Type B pancreatic cell (in vitro differentiated cells): ENCODE results near the gene KIR3DL3. TPM values are rescaled to one million over a fixed set of nuclear protein-coding genes. Genes with fewer than 3 reads are reported as not detected.
"Not testable (repeated sequence)": the region's sequence is repeated elsewhere in the genome, so short reads cannot be mapped to it uniquely, and the experiment has no call there.

Experiments
- DNase-seq: peaks from one replicate; pipeline ENCODE4 v3.0.0; 2021; ENCODE audit warnings: mixed read lengths; ENCODE audit not compliant: unreplicated experiment; ENCODE audit errors: extremely low spot score
- H3K27ac Mint-ChIP-seq: 2 replicates; pipeline ENCODE4 v1.8.0; 2021; ENCODE audit warnings: mild to moderate bottlenecking, mixed read lengths
- H3K27me3 Mint-ChIP-seq: 2 replicates; pipeline ENCODE4 v1.8.0; 2021; ENCODE audit warnings: mixed read lengths
- H3K36me3 Mint-ChIP-seq: 2 replicates; pipeline ENCODE4 v1.8.0; 2021; ENCODE audit warnings: mixed read lengths
- H3K4me1 Mint-ChIP-seq: one replicate; pipeline ENCODE4 v1.8.0; 2021; ENCODE audit warnings: mixed read lengths; ENCODE audit not compliant: unreplicated experiment
- H3K4me3 Mint-ChIP-seq: 2 replicates; pipeline ENCODE4 v1.8.0; 2021; ENCODE audit warnings: mild to moderate bottlenecking, mixed read lengths
- H3K9me3 Mint-ChIP-seq: 2 replicates; pipeline ENCODE4 v1.8.0; 2021; ENCODE audit warnings: mixed read lengths
- total RNA-seq: library from RNA; stranded (reverse); gene quantifications from 2 replicates; pipeline ENCODE4 v1.2.1, GENCODE V29; 2021; ENCODE audit warnings: low replicate concordance
- TF ChIP-seq, protein P1 (sequence below): fragments of 200-600 bp; sonication (generic); conservative IDR thresholded peaks from 2 replicates; pipeline ENCODE4 v1.5.0; 2021; ENCODE audit warnings: antibody characterized with exemption, mild to moderate bottlenecking

The KIR3DL3 gene
- total RNA-seq, 1 donor from 2014 or later, result not detected

DNA sequence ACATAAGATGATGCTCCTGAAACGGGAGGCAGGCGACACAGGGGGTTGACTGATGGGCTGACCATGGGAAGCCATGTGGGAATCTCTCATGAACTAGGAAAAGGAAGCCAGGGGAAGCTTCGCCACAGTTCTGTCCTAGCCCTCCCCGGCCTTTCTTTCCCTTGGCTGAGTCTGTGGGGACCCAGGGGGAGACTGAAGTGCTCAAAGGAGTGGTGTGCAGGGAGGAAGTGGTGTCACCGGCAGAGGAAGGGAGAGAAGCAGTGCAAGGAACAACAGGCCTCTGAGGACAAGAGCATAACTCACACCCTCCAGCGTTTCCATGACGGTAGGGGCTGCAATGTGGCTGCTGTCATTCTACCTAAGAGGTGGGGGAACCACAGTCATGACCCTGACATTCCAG, 1.1 kb downstream of the KIR3DL3 start:
- Mint-ChIP-seq H3K27me3 (no peaks in the 10 kb centered on the region), H3K36me3 (no peaks in the 10 kb centered on the region), H3K9me3 (peaks cover 19% of the 10 kb centered on the region), H3K4me1 (no peaks in the 10 kb centered on the region), H3K4me3 (no peak overlapping the region), H3K27ac (no peak overlapping the region)
- DNase-seq, result no peak
- TF ChIP-seq, protein P1, sequence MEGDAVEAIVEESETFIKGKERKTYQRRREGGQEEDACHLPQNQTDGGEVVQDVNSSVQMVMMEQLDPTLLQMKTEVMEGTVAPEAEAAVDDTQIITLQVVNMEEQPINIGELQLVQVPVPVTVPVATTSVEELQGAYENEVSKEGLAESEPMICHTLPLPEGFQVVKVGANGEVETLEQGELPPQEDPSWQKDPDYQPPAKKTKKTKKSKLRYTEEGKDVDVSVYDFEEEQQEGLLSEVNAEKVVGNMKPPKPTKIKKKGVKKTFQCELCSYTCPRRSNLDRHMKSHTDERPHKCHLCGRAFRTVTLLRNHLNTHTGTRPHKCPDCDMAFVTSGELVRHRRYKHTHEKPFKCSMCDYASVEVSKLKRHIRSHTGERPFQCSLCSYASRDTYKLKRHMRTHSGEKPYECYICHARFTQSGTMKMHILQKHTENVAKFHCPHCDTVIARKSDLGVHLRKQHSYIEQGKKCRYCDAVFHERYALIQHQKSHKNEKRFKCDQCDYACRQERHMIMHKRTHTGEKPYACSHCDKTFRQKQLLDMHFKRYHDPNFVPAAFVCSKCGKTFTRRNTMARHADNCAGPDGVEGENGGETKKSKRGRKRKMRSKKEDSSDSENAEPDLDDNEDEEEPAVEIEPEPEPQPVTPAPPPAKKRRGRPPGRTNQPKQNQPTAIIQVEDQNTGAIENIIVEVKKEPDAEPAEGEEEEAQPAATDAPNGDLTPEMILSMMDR, result no peak

DNA sequence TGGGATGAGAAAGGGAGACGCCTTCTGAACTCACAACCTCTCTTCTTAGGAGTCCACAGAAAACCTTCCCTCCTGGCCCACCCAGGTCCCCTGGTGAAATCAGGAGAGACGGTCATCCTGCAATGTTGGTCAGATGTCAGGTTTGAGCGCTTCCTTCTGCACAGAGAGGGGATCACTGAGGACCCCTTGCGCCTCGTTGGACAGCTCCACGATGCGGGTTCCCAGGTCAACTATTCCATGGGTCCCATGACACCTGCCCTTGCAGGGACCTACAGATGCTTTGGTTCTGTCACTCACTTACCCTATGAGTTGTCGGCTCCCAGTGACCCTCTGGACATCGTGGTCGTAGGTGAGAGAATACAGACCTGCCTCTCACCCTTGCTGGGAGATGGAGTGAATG, 3.3 kb downstream of the KIR3DL3 start:
- H3K4me3 Mint-ChIP-seq, result no peak overlapping the region
- no peak for DNase-seq
- TF ChIP-seq, protein P1, result no peak
- H3K27me3 Mint-ChIP-seq, result no peaks in the 10 kb centered on the region
- H3K4me1 Mint-ChIP-seq, result no peaks in the 10 kb centered on the region
- peaks cover 28% of the 10 kb centered on the region for H3K9me3 Mint-ChIP-seq
- no peak overlapping the region for H3K27ac Mint-ChIP-seq
- H3K36me3 Mint-ChIP-seq, result no peaks in the 10 kb centered on the region

DNA sequence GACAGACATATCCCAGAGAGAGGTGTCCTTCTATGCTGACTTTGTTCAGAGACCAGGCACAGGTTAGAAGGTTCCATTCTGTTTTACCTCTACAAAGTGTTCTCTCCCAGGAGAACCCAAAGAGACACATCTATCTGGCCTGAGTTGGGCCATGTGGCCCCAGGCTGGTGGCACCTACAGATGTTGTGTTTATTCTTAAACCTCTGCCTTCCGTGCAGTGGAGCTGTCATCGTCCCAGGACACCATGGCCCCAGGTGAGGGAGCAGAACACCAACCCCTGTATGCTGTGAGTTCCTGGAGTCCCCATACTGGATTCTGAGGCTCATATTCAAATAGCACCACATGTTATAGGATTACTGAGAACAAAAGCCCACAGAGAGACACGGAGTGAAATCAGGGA, 3.9 kb downstream of the KIR3DL3 start:
- TF ChIP-seq, protein P1, result no peak
- DNase-seq, result peak; percentile 25
- H3K36me3 Mint-ChIP-seq, result no peaks in the 10 kb centered on the region
- peaks cover 27% of the 10 kb centered on the region for H3K9me3 Mint-ChIP-seq
- no peak overlapping the region for H3K27ac Mint-ChIP-seq
- no peaks in the 10 kb centered on the region for H3K4me1 Mint-ChIP-seq
- H3K4me3 Mint-ChIP-seq, result no peak overlapping the region
- no peaks in the 10 kb centered on the region for H3K27me3 Mint-ChIP-seq

DNA sequence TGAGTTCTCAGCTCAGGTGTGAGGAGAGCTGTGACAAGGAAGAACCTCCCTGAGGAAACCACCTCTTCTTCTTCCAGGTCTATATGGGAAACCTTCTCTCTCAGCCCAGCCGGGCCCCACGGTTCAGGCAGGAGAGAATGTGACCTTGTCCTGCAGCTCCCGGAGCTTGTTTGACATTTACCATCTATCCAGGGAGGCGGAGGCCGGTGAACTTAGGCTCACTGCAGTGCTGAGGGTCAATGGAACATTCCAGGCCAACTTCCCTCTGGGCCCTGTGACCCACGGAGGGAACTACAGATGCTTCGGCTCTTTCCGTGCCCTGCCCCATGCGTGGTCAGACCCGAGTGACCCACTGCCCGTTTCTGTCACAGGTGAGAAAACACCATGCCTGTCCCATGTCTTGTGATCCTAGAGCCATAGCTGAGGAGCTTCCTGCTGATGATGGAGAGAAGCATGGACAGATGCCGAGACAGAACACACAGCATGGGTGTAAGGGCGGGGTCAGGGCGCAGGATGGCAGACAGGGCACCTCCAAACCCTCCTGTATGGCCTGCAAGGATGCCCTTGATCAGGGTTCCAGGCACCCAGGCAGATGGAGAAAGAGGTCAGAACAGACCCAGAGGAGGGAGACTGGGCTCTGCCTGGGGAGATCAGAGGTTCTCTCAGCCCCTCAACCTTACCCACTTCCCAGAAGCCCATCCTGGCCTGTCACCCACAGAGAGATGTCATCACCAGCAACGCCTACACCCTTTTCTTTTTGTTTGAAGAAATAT, 5.4 kb downstream of the KIR3DL3 start:
- Mint-ChIP-seq H3K36me3 (no peaks in the 10 kb centered on the region), H3K9me3 (peaks cover 32% of the 10 kb centered on the region), H3K4me1 (no peaks in the 10 kb centered on the region), H3K27ac (no peak overlapping the region), H3K4me3 (no peak overlapping the region), H3K27me3 (no peaks in the 10 kb centered on the region)
- TF ChIP-seq, protein P1, result no peak
- no peak for DNase-seq

DNA sequence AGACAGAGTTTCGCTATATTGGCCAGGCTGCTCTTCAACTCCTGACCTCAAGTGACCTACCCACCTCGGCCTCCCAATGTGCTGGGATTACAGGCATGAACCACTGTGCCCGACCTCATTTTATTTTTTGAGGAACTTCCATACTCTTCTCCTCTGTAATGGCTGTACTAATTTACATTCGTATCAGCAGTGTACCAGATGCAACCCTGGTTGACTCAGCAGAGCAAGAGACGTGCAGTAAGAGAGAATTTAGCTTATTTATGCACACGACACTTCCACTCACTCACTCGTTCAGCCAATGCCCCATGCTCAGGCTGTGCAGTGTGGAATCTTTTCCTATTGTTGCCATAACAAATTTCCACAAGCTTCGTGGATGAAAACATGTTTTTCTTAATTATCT, 6.9 kb downstream of the KIR3DL3 start:
- Mint-ChIP-seq H3K27ac (no peak overlapping the region), H3K27me3 (no peaks in the 10 kb centered on the region), H3K4me3 (no peak overlapping the region), H3K9me3 (peaks cover 32% of the 10 kb centered on the region), H3K36me3 (no peaks in the 10 kb centered on the region), H3K4me1 (no peaks in the 10 kb centered on the region)
- TF ChIP-seq, protein P1, result no peak
- no peak for DNase-seq

DNA sequence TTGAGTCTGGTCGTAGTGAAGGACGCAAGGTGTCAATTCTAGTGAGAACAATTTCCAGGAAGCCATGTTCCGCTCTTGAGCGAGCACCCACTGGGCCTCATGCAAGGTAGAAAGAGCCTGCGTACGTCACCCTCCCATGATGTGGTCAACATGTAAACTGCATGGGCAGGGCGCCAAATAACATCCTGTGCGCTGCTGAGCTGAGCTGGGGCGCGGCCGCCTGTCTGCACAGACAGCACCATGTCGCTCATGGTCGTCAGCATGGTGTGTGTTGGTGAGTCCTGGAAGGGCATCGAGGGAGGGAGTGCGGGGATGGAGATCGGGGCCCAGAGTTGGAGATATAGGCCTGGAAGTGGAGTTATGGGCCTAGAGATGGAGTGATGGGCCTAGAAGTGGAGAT, 14.1 kb downstream of the KIR3DL3 start, which contains the start of gene KIR2DL3:
Gene KIR2DL3, plus strand, starts transcription at position 208 of the 400 bp plus-strand sequence. Its CDS starts 33 bp downstream, at position 241.
- not testable (repeated sequence) for H3K4me1 Mint-ChIP-seq, H3K4me3 Mint-ChIP-seq, H3K36me3 Mint-ChIP-seq, H3K27me3 Mint-ChIP-seq, DNase-seq, H3K27ac Mint-ChIP-seq
- peaks cover 29% of the 10 kb centered on the region for H3K9me3 Mint-ChIP-seq
